CD4-positive, alpha-beta T cell treated with Interleukin-17A for 4 hours (primary cell): ENCODE results near the gene PRRG2.

Source experiments
- DNase-seq: peaks from one replicate; pipeline ENCODE4 v3.0.0-alpha.2; 2020; ENCODE audit warnings: mixed read lengths

The PRRG2 gene

DNA sequence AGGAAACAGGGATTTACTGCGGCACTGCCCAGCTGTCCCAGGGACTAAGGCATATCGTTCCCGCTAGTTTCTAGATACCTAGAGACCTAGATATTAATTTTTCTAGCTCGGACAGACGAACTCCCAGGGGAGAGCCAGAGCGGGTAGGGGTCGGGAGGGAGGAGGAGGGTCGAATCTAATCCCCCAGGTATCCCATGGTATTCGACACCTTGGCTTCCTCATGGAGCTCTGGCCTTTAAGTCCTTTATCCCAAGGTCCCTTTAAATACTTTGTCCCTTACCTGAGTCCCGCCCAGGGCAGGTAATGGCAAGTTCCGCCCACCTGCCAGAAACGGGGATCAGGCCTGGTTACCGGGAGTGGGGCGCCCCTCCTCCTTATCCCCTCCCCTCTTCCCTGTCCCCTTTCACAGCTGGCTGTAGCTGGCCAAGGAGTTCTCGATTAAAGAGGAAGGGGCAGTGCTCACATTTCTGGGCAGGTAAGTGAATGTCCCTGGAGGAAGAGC is at the start of gene PRRG2:
TSS of gene PRRG2 (plus strand) at position 310 of the 502 bp plus-strand sequence. CDS start 1,904 bp downstream, outside the sequence.
- DNase-seq, result no peak

GRCh38 chr19:49533551-49534488 is 47.3 kb upstream of the PRRG2 start:
- DNase-seq, result peak; percentile 90

GRCh38 chr19:49534632-49535385 is 46.3 kb upstream of the PRRG2 start:
- peak; percentile 16 for DNase-seq

- DNase-seq, result no peak
Measured at GRCh38 chr19:49536921-49537462, 44.1 kb upstream of the PRRG2 start.

GRCh38 chr19:49538643-49539042 is 42.5 kb upstream of the PRRG2 start:
- no peak for DNase-seq

DNA sequence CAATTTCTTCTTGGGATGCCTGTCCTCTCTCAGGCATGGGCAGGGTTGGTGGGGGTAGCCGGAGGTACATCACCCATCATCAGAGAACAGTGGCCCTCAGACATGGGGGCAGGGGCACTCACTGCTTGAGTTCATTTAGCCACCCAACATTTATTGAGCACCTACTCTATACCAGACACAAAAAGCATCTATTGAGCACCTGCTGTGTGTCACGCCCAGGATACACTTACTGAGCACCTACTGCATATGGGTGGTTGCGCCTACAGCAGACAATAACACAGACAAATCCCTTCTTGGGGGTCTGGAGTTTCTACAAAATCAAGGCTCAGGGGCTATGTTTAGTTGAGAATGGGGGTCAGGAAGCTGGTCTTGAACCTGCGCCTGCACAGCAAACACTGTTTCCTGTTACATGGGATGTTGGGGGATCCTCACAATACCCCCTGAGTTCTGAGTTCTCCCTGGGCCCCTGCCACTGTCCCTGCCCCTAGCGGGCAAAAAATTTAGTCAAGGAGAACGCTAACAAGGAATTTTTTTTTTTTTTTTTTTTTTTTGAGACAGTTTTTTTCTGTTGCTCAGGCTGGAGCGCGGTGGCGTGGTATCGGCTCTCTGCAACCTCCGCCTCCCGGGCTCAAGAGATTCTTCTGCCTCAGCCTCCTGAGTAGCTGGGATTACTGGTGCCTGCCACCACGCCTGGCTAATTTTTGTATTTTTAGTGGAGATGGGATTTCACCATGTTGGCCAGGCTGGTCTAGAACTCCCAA is 41.7 kb upstream of the PRRG2 start:
- DNase-seq, result no peak

- no peak for DNase-seq
Measured at GRCh38 chr19:49541914-49542313, 39.2 kb upstream of the PRRG2 start.

- DNase-seq, result no peak
Measured at GRCh38 chr19:49542446-49542845, 38.7 kb upstream of the PRRG2 start.

DNA sequence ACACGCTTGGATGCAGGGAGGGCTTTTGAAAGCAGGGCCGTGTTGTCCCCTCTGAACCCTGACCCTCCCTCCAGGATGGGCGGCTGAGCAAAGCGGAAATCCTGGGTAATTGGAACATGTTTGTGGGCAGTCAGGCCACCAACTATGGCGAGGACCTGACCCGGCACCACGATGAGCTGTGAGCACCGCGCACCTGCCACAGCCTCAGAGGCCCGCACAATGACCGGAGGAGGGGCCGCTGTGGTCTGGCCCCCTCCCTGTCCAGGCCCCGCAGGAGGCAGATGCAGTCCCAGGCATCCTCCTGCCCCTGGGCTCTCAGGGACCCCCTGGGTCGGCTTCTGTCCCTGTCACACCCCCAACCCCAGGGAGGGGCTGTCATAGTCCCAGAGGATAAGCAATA is 38.1 kb upstream of the PRRG2 start:
- DNase-seq, result no peak

DNA sequence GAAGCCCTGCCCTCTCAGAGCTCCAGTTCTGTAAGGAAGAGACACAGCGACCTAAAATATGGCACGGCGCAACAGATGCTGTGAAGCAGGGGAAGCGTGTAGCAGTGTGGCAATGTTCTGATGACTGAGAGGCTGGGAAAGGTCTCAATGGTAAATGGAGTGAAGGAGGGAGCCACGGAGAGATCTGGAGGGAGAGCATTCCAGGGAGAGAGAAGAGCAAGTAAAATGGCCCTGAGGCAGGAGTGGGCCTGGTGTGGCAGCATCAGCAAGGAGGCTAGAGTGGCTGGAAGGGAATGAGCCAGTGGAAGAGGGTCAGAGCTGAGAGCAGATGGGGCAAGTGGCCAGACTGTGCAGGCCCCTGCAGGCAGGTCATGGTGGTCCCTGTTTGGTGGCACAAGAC is 37.0 kb upstream of the PRRG2 start:
- no peak for DNase-seq

DNA sequence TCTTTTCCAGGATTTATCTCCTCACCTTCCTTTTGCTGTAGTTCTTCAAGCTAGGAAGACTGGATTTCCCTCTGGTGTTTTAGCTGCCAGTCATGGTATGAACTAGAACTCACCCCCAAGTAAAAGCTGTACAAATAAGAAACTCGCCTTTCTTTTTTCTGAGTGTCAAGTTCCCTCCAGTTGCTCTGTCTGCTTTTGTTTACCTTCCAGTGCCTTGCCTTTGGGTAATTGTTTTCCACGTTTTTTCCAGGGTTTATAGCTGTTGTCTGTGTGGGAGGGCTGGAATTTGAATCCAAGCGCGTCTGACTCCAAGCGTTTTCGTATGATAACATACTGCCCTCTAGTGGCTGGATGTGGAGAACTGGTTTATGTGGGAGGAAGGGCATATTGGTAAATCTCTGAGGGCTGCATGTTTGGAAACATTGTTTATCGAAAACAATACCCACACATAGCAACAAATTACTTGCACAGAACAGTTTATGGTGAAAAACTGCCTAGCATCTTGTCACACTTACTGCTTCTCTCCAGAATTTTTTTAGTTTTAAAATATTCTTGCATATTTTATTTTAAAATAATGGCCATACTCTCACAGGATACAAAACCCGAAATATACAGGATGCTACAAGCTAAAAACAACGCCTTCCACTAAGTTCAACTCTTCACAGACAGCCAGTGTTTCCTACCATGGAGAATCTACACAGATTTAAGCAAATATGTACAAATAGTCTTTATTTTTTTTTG is 34.1 kb upstream of the PRRG2 start:
- peak; percentile 79 for DNase-seq

DNA sequence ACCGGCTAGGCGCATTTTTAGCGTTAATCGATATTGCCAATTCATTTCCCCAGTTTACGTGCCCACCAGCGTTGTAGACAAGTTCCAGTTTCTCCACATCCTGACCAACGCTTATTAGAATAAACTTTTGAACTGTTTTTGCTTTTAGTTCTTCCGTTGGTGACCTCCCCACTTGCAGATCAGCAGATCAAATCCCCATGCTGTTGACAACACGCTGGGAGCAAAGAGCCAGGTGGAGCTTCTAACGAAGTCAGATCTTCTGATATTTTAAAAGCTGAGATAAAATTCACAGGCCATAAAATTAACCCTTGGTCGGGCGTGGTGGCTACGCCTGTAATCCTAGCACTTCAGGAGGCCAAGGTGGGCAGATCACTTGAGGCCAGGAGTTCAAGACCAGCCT is 32.1 kb upstream of the PRRG2 start:
- peak; percentile 32 for DNase-seq

GRCh38 chr19:49551531-49551930 is 29.6 kb upstream of the PRRG2 start:
- no peak for DNase-seq

GRCh38 chr19:49552749-49553148 is 28.4 kb upstream of the PRRG2 start:
- peak; percentile 69 for DNase-seq

- peak; percentile 73 for DNase-seq
Measured at GRCh38 chr19:49553451-49554271, 27.5 kb upstream of the PRRG2 start.

DNA sequence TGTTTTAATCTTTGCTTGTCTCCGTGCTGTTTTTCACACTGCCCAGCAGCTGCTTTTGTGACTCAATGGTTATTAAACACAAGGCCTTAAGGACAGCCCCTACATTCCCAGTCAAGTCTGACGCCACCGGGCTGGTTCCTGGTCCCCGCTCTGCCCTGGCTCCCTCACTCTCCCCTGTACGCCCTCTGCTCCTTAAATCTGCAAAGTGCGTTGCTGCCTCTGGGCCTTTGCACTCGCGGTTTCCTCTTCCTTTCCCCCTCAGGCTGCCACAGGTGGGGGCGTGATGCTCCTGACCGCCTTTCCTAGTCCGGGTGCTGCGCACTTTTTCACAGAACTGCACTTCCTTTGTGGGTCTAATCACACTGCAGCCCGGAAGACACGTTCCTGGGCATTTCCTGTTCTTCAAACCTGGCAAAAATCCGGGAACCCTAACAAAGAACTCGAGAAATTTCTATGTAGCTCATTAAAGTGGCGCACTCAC is 26.4 kb upstream of the PRRG2 start:
- peak; percentile 72 for DNase-seq

- peak; percentile 91 for DNase-seq
Measured at GRCh38 chr19:49555600-49556411, 25.3 kb upstream of the PRRG2 start.

GRCh38 chr19:49556412-49557398 is 24.4 kb upstream of the PRRG2 start:
- peak; percentile 60 for DNase-seq
